Inflammatory macrophage treated with lipopolysaccharide for 1 hour (primary cell): Measurements from ENCODE around the gene DENND2A.

Experiments used
- DNase-seq, 2 donors: peaks; one replicate each; pipeline ENCODE4 v3.0.0-alpha.2; 2020 to 2022

The DENND2A gene

GRCh38 chr7:140611641-140612040 is 29.0 kb downstream of the DENND2A start:
- no peak for DNase-seq

DNA sequence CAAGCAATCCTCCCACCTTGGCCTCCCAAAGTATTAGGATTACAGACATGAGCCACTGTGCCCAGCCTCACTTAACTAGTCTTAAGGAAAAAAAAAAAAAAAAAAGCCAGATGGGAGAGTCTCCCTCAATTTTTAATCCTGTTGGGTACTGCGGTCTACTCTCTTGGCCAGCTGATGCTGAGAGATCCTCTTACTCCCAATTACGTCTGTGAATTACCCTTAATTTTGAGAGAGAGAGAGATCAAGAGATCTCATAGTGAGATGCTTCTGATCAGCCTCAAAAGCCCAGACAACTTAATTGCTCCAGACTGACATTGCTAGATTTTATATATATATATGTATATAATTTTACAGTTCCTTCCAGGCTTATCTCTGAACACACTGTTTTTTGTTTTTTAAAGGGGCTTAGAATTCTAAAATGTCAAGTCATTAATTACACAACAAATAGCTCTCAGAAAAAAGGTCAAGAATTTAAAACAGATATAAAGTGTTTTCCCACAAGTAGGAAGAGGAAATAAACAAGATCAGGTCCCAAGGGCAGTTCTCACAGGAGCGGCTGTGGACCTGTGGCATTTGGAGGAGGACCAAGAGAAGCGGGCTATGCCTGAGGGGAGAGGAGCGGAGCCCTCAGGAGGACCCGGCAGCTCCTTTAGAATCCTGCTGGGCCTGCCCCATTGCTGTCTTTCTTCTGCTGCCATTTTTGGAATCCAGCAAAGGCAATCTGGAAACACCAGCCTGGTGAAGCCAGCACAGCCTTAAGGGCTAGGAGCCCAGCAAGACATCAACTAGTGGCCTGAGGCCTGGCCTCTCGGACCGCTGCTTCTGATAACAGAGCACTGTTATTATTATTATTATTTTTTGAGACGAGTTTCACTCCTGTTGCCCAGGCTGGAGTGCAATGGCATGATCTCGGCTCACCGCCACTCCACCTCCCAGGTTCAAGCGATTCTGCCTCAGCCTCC is 30.1 kb downstream of the DENND2A start:
- no peak for DNase-seq

DNA sequence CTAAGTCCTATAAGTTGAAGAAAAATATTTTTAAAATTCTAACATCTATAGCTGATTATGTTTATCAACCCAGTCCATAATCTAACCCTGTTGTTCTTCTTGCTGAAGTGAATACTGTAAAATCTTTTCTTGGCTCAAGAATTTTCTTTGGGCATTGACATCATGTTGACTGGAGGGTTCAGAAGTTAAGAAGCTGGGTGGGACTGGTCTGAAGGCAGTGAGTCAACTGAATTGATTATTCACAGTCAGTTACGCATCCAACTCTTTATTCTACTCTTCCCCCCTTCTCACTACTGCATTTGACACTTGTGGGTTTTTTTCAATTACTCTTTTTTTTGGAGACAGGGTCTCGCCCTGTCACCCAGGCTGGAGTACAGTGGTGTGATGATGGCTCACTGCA is 31.0 kb downstream of the DENND2A start:
- no peak for DNase-seq

GRCh38 chr7:140607441-140607989 is 33.1 kb downstream of the DENND2A start:
- DNase-seq: no peak

GRCh38 chr7:140605337-140605736 is 35.3 kb downstream of the DENND2A start:
- DNase-seq: no peak

- DNase-seq: no peak
Measured at GRCh38 chr7:140604760-140605159, 35.9 kb downstream of the DENND2A start.

- no peak for DNase-seq
Measured at GRCh38 chr7:140604076-140604475, 36.5 kb downstream of the DENND2A start.

GRCh38 chr7:140601566-140602174 is 38.9 kb downstream of the DENND2A start:
- DNase-seq: no peak

GRCh38 chr7:140600341-140600740 is 40.3 kb downstream of the DENND2A start:
- DNase-seq: no peak

DNA sequence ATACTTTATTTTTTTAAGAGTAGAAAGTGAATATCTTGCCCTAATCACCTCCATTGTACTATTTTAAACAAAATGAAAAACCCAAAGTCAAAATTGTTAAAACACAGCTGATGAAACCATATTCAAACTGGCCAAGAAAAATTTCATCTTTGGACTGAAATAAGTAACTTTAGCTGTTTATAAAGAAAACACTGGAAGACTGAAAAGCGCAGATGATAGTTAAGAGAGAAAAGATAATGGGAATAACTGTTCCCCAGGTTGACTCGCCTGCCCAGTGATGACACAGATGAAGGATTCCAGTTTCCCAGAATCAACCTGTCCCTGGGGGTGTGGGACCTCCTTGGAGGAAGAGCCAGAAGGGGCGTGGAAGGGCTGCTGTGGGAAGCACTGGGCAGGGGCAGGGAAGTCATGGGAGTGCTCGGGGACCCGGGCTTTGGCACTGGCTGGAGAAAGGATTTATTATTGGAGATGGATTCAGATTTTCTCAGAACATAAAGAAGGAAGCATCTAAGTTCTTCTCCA is 43.1 kb downstream of the DENND2A start:
- no peak for DNase-seq

DNA sequence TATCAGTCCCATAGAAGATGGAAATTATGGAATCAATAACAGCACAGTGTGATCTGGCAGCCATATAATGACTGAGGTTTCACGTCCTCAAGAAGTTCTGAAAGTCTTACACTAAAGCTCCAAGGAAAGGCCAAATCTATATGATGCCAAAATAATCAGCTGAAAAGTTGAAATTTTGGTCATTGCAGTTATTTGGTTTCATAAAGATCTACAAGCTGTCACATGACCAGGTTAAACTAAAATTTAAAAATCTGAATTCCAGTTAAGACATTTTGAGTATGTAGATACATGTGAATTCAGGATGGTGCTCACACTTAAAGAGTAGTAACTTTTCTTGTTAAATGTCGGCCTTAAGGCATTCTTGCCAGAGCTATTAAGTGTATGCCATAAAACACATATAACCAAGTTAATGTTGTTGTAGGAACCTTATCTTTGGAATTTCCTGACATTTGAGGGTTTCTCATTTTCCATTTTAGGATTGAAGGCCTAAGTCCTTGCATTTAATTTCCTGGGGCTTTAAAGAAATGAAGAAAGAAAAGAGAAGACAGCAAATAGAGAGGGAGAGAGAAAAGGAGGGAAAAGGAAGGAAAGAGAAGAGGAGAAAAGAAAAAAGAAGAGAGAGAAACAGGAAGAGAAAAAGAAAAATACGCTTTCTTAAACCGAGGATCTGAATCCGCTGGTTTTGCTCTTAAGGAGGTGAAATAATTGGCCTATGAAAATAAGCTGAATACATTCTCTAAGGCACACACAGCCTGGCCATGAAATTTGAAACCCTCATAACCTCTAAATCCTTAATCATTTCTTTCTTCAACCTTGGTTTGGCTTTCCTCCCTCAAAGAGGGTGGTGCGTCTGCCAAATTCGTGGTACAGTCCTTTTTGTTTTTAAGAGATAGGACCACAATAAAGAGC is 43.8 kb downstream of the DENND2A start:
- no peak for DNase-seq

- DNase-seq: no peak
Measured at GRCh38 chr7:140595468-140596092, 45.0 kb downstream of the DENND2A start.

GRCh38 chr7:140594131-140594691 is 46.4 kb downstream of the DENND2A start:
- no peak for DNase-seq

GRCh38 chr7:140593672-140593982 is 47.0 kb downstream of the DENND2A start:
- DNase-seq: no peak

GRCh38 chr7:140592964-140593671 is 47.5 kb downstream of the DENND2A start:
- no peak for DNase-seq

GRCh38 chr7:140591180-140591902 is 49.3 kb downstream of the DENND2A start:
- no peak for DNase-seq

DNA sequence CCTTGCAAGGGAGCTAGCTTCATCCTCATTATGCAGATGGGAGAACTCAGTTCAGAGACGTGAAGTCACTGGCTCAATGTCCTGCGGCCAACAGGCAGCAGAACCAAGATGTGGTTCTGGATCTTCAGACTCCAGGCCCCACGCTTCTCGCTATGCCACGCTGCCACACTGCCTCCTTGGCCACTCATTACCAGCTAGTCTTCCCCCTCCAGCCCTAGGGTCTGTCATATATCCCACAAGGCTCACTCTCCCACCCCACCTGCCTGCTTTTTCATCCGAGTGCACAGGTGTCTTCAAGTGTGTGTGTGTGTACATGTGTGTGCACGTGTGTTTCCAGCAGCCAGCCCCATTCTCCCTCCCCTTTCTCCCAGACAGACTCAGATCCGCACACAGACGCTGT is 53.4 kb downstream of the DENND2A start:
- no peak for DNase-seq

- DNase-seq: no peak
Measured at GRCh38 chr7:140586516-140586915, 54.1 kb downstream of the DENND2A start.

GRCh38 chr7:140585333-140585732 is 55.3 kb downstream of the DENND2A start:
- DNase-seq: no peak

DNA sequence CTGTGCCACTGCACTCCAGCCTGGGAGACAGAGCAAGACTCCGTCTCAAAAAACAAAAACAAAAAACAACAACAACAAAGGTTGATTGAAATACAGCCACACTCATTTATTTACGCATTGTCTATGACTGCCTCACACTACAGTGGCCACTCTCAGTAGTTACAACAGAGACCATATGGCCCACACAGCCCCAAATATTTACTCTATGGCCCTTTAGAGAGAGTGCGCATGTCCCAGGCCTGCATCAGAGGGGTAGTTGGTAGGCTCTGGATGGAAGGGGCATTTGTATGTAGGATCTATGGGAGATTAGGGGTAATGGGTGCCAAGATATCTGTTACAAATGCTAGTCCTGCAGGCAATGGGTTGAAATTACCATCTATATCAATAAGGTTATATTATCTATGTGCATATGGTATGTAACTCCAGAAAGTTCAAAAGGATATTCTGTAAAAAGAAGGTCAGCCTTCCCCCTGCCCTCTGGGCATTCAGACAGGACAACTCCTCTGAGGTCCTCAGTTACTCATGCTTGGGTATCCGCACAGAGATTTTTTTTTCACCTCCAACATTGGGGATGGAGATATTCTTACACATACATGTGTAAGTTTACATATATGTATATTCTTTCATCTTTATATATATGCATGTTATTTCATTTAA is 56.3 kb downstream of the DENND2A start:
- no peak for DNase-seq
